ENCODE measurements around the gene TRAPPC8. TPM values are rescaled to one million over a fixed set of nuclear protein-coding genes. Genes with fewer than 3 reads are reported as not detected.

Gene TRAPPC8
- total and polyA plus RNA-seq, 2 experiments from 2014 or later = 27.2 to 66.2 TPM

DNA sequence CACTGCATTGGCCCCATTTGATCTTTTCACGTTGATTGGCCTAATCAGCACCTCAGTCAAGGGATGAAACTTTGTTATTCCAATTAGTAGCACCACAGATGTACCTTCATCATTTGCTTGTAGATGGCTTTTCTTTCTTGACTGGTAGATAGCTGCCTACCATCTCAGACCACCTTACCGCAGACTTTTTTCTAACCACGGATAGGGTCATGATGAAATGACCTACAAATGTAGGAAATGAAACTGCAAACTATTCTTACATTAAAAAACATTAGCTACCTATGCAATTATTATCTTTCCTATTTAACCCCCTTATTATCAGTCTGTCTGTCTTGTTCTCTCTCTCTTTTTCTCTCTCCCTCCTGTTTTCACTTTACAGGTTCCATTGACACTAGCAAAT, 159.9 kb downstream of the TRAPPC8 start:
- Mint-ChIP-seq H3K27ac (no peak overlapping the region), H3K27me3 (ENCODE audit: insufficient read depth, low read depth, poor library complexity) (peaks cover 2% of the 10 kb centered on the region), H3K4me1 (peaks cover 6% of the 10 kb centered on the region), H3K4me3 (no peak overlapping the region), H3K36me3 (ENCODE audit: low read depth) (peaks cover 16% of the 10 kb centered on the region; the same call in 2 of the 3 replicates), H3K9me3 (peaks cover 15% of the 10 kb centered on the region)
- Histone ChIP-seq H3F3A (replicated peaks; ENCODE audit: low read depth) (no peaks in the 10 kb centered on the region), H3K4me3 (no peak overlapping the region), H3K36me3 (ENCODE audit: insufficient read depth) (no peaks in the 10 kb centered on the region), H3K4me1 (ENCODE audit: insufficient read depth) (no peaks in the 10 kb centered on the region), H3K79me2 (replicated peaks; ENCODE audit: insufficient read depth) (no peaks in the 10 kb centered on the region), H3K27ac (ENCODE audit: low read depth) (no peak overlapping the region), H3K9me2 (ENCODE audit: insufficient read depth) (0 out of 2 replicates have a peak, but pooled peaks cover 4% of the 10 kb centered on the region), H2AFZ (no peak overlapping the region; the same call in 1 of the 2 replicates), H3K4me2 (no peak overlapping the region), H3K27me3 (ENCODE audit: insufficient read depth) (no peaks in the 10 kb centered on the region), H4K20me1 (replicated peaks; ENCODE audit: insufficient read depth) (no peaks in the 10 kb centered on the region)
- DNase-seq (ENCODE audit: low spot score) (no peak), ATAC-seq (no peak)
- TF ChIP-seq ZNF331 (CRISPR knock-in tag; IDR thresholded peaks at IDR 0.05; ENCODE audit: low read depth) (no peak), ETS1 (IDR thresholded peaks at IDR 0.05) (no peak), JUNB (IDR thresholded peaks at IDR 0.05; ENCODE audit: unreplicated experiment) (no peak), POLR2AphosphoS5 (IDR thresholded peaks at IDR 0.05; ENCODE audit: low read depth) (no peak), EZH2 (IDR thresholded peaks at IDR 0.05; ENCODE audit: low read depth, unreplicated experiment) (no peak), EZH2phosphoT487 (IDR thresholded peaks at IDR 0.05; ENCODE audit: unreplicated experiment) (no peak), STAT1 (IDR thresholded peaks at IDR 0.05; ENCODE audit: unreplicated experiment) (no peak), CREB1 (CRISPR knock-in tag; IDR thresholded peaks at IDR 0.05; ENCODE audit: low read depth) (no peak), REST (IDR thresholded peaks at IDR 0.05; ENCODE audit: unreplicated experiment) (no peak)
- TF ChIP-seq, protein P1, sequence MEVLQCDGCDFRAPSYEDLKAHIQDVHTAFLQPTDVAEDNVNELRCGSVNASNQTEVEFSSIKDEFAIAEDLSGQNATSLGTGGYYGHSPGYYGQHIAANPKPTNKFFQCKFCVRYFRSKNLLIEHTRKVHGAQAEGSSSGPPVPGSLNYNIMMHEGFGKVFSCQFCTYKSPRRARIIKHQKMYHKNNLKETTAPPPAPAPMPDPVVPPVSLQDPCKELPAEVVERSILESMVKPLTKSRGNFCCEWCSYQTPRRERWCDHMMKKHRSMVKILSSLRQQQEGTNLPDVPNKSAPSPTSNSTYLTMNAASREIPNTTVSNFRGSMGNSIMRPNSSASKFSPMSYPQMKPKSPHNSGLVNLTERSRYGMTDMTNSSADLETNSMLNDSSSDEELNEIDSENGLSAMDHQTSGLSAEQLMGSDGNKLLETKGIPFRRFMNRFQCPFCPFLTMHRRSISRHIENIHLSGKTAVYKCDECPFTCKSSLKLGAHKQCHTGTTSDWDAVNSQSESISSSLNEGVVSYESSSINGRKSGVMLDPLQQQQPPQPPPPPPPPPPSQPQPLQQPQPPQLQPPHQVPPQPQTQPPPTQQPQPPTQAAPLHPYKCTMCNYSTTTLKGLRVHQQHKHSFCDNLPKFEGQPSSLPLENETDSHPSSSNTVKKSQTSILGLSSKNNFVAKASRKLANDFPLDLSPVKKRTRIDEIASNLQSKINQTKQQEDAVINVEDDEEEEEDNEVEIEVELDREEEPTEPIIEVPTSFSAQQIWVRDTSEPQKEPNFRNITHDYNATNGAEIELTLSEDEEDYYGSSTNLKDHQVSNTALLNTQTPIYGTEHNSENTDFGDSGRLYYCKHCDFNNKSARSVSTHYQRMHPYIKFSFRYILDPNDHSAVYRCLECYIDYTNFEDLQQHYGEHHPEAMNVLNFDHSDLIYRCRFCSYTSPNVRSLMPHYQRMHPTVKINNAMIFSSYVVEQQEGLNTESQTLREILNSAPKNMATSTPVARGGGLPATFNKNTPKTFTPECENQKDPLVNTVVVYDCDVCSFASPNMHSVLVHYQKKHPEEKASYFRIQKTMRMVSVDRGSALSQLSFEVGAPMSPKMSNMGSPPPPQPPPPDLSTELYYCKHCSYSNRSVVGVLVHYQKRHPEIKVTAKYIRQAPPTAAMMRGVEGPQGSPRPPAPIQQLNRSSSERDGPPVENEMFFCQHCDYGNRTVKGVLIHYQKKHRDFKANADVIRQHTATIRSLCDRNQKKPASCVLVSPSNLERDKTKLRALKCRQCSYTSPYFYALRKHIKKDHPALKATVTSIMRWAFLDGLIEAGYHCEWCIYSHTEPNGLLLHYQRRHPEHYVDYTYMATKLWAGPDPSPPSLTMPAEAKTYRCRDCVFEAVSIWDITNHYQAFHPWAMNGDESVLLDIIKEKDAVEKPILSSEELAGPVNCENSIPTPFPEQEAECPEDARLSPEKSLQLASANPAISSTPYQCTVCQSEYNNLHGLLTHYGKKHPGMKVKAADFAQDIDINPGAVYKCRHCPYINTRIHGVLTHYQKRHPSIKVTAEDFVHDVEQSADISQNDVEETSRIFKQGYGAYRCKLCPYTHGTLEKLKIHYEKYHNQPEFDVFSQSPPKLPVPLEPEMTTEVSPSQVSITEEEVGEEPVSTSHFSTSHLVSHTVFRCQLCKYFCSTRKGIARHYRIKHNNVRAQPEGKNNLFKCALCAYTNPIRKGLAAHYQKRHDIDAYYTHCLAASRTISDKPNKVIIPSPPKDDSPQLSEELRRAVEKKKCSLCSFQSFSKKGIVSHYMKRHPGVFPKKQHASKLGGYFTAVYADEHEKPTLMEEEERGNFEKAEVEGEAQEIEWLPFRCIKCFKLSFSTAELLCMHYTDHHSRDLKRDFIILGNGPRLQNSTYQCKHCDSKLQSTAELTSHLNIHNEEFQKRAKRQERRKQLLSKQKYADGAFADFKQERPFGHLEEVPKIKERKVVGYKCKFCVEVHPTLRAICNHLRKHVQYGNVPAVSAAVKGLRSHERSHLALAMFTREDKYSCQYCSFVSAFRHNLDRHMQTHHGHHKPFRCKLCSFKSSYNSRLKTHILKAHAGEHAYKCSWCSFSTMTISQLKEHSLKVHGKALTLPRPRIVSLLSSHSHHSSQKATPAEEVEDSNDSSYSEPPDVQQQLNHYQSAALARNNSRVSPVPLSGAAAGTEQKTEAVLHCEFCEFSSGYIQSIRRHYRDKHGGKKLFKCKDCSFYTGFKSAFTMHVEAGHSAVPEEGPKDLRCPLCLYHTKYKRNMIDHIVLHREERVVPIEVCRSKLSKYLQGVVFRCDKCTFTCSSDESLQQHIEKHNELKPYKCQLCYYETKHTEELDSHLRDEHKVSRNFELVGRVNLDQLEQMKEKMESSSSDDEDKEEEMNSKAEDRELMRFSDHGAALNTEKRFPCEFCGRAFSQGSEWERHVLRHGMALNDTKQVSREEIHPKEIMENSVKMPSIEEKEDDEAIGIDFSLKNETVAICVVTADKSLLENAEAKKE (CRISPR knock-in tag; IDR thresholded peaks at IDR 0.05) = no peak
- TF ChIP-seq, protein P2, sequence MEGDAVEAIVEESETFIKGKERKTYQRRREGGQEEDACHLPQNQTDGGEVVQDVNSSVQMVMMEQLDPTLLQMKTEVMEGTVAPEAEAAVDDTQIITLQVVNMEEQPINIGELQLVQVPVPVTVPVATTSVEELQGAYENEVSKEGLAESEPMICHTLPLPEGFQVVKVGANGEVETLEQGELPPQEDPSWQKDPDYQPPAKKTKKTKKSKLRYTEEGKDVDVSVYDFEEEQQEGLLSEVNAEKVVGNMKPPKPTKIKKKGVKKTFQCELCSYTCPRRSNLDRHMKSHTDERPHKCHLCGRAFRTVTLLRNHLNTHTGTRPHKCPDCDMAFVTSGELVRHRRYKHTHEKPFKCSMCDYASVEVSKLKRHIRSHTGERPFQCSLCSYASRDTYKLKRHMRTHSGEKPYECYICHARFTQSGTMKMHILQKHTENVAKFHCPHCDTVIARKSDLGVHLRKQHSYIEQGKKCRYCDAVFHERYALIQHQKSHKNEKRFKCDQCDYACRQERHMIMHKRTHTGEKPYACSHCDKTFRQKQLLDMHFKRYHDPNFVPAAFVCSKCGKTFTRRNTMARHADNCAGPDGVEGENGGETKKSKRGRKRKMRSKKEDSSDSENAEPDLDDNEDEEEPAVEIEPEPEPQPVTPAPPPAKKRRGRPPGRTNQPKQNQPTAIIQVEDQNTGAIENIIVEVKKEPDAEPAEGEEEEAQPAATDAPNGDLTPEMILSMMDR (conservative IDR thresholded peaks at IDR 0.05; ENCODE audit: low read depth in 2 of 2) = no peak
